Upper lobe of left lung (tissue), 6 donors: ENCODE measurements around the gene SERGEF. TPM values are rescaled to one million over a fixed set of nuclear protein-coding genes. Genes with fewer than 3 reads are reported as not detected.

Experiments used
- ATAC-seq, 2 donors: fragments of 200-7000 bp; cut with Tn5 transposase; one replicate each; pipeline ENCODE4 v1.9.1; 2022; ENCODE audit warnings: mild to moderate bottlenecking in 2 of 2, moderate library complexity in 2 of 2; ENCODE audit not compliant: low FRiP score in 2 of 2
- DNase-seq, 2 donors: peaks; one replicate each; pipeline ENCODE4 v3.0.0-alpha.2; 2019 to 2020
- H3K27ac ChIP-seq, 4 donors: fragments of 200-600 bp; sonication (generic); one replicate each; pipeline ENCODE4 v1.5.1; 2016 to 2019
- H3K27me3 ChIP-seq, 4 donors: fragments of 200-600 bp; sonication (generic); one replicate each; pipeline ENCODE4 v1.5.1; 2017 to 2019
- H3K36me3 ChIP-seq, 4 donors: fragments of 200-600 bp; sonication (generic); one replicate each; pipeline ENCODE4 v1.5.1; 2016 to 2019
- H3K4me1 ChIP-seq, 4 donors: fragments of 200-600 bp; sonication (generic); one replicate each; pipeline ENCODE4 v1.5.1; 2018 to 2019
- H3K4me3 ChIP-seq, 4 donors: fragments of 200-600 bp; sonication (generic); one replicate each; pipeline ENCODE4 v1.5.1; 2017 to 2019; ENCODE audit warnings: mild to moderate bottlenecking in 2 of 4, moderate library complexity in 1 of 4
- H3K9me3 ChIP-seq, 4 donors: fragments of 200-600 bp; sonication (generic); one replicate each; pipeline ENCODE4 v1.5.1; 2018 to 2019
- CTCF ChIP-seq, 6 experiments: fragments of 450-650 bp in 4 of 6; fragments of 200-600 bp in 2 of 6; sonication (generic) in 2 of 6; IDR thresholded peaks; one replicate each; pipeline ENCODE4 v1.5.1; 2016 to 2019; ENCODE audit warnings: antibody characterized with exemption in 6 of 6
- EP300 ChIP-seq, 4 donors: sonication (generic); formaldehyde crosslinking; IDR thresholded peaks; one replicate each; pipeline ENCODE4 v1.5.1; 2017; ENCODE audit warnings: antibody characterized with exemption in 4 of 4, control low read depth in 2 of 4
- POLR2A ChIP-seq, 4 donors: fragments of 450-650 bp; IDR thresholded peaks; one replicate each; pipeline ENCODE4 v1.5.1; 2016 to 2017; ENCODE audit warnings: antibody characterized with exemption in 4 of 4, mild to moderate bottlenecking in 2 of 4
- POLR2AphosphoS5 ChIP-seq, 2 donors: sonication (generic); formaldehyde crosslinking; IDR thresholded peaks; one replicate each; pipeline ENCODE4 v1.5.1; 2017; ENCODE audit warnings: antibody characterized with exemption in 2 of 2
- WGBS, 2 donors: methylation state at CpG; one replicate each; pipeline ENCODE4 v1.1.5; 2017 to 2018; 5-methylcytosine and 5-hydroxymethylcytosine counted together
- total RNA-seq, 6 donors: library from RNA; depleted of rRNA in 4 of 6; stranded (reverse); fragments of >200 nt in 4 of 6; gene quantifications; one replicate each; pipeline versions ENCODE4 v1.1.0 to v1.2.1, GENCODE V29; 2016 to 2021
- donor health status: DM: no; HTN: no; CAD: no; lungs with moderate emphysema.
- donor health status: DM: no; HTN: yes; CAD: no; lungs with severe emphysema.

The SERGEF gene
- total RNA-seq, 6 donors from 2014 or later = 21.7 to 40.5 (median 34.8) TPM

- DNase-seq (no peak), ATAC-seq (no peak)
- H3K4me1 ChIP-seq = no peaks in the 10 kb centered on the region
- TF ChIP-seq POLR2A (IDR thresholded peaks at IDR 0.05) = no peak
- no peak for TF ChIP-seq CTCF (IDR thresholded peaks at IDR 0.05)
- TF ChIP-seq EP300 (IDR thresholded peaks at IDR 0.05) = no peak
- H3K9me3 ChIP-seq = no peaks in the 10 kb centered on the region
- H3K36me3 ChIP-seq = no peaks in the 10 kb centered on the region
- 90 to 92% methylated on average over 1 of the region's 1 CpG for WGBS, 2 donors
- H3K27ac ChIP-seq = no peak overlapping the region
- H3K4me3 ChIP-seq = no peak overlapping the region
- H3K27me3 ChIP-seq = no peaks in the 10 kb centered on the region
Observed at GRCh38 chr11:17933708-17934107, 79.1 kb downstream of the SERGEF start.

GRCh38 chr11:17932472-17932871, 80.4 kb downstream of the SERGEF start:
- no peak for TF ChIP-seq CTCF (IDR thresholded peaks at IDR 0.05)
- TF ChIP-seq POLR2A (IDR thresholded peaks at IDR 0.05) = no peak
- no peak for TF ChIP-seq EP300 (IDR thresholded peaks at IDR 0.05)
- TF ChIP-seq POLR2AphosphoS5 (IDR thresholded peaks at IDR 0.05) = no peak
- H3K27ac ChIP-seq = no peak overlapping the region
- ATAC-seq (no peak), DNase-seq (no peak)
- no peak overlapping the region for H3K4me3 ChIP-seq
- no peaks in the 10 kb centered on the region for H3K36me3 ChIP-seq
- 97 to 100% methylated on average over 1 of the region's 1 CpG for WGBS, 2 donors
- H3K4me1 ChIP-seq = no peaks in the 10 kb centered on the region
- no peaks in the 10 kb centered on the region for H3K27me3 ChIP-seq
- H3K9me3 ChIP-seq = no peaks in the 10 kb centered on the region

- H3K36me3 ChIP-seq = peaks cover 0 to under 1% (median 0%) of the 10 kb centered on the region in 4 donors
- no peak overlapping the region for H3K4me3 ChIP-seq
- no peaks in the 10 kb centered on the region for H3K4me1 ChIP-seq
- DNase-seq (no peak), ATAC-seq (no peak)
- TF ChIP-seq POLR2A (IDR thresholded peaks at IDR 0.05) (no peak), EP300 (IDR thresholded peaks at IDR 0.05) (no peak), CTCF (IDR thresholded peaks at IDR 0.05) (no peak), POLR2AphosphoS5 (IDR thresholded peaks at IDR 0.05) (no peak)
- no peaks in the 10 kb centered on the region for H3K9me3 ChIP-seq
- H3K27me3 ChIP-seq = no peaks in the 10 kb centered on the region
- WGBS, 2 donors = 95 to 100% methylated on average over 1 of the region's 1 CpG
- H3K27ac ChIP-seq = no peak overlapping the region
Observed at GRCh38 chr11:17931595-17931994, 81.3 kb downstream of the SERGEF start.

GRCh38 chr11:17930544-17931125, 82.2 kb downstream of the SERGEF start:
- WGBS, 2 donors = 87 to 96% methylated on average over 3 of the region's 3 CpGs

More at GRCh38 chr11:17930544-17931125, 82.2 kb downstream of the SERGEF start:
- Histone ChIP-seq H3K4me3 (no peak overlapping the region), H3K4me1 (no peaks in the 10 kb centered on the region), H3K9me3 (no peaks in the 10 kb centered on the region), H3K27me3 (no peaks in the 10 kb centered on the region), H3K36me3 (peaks cover 0 to 6% (median 2%) of the 10 kb centered on the region in 4 donors), H3K27ac (no peak overlapping the region)
- DNase-seq (no peak), ATAC-seq (no peak)
- TF ChIP-seq EP300 (IDR thresholded peaks at IDR 0.05) = no peak
- TF ChIP-seq CTCF (IDR thresholded peaks at IDR 0.05) = no peak
- TF ChIP-seq POLR2A (IDR thresholded peaks at IDR 0.05) = no peak
- TF ChIP-seq POLR2AphosphoS5 (IDR thresholded peaks at IDR 0.05) = no peak
